Ovary (tissue), 3 donors: ENCODE measurements around the gene VAMP5.

Experiments
- CTCF ChIP-seq, 3 donors: fragments of 450-650 bp in 2 of 3; fragments of 200-600 bp in 1 of 3; IDR thresholded peaks; one replicate each; pipeline versions ENCODE4 v1.5.1 to v1.8.0; 2016 to 2022; ENCODE audit warnings: antibody characterized with exemption in 3 of 3, mild to moderate bottlenecking in 1 of 3
- EP300 ChIP-seq: sonication (generic); formaldehyde crosslinking; IDR thresholded peaks from one replicate; pipeline ENCODE4 v1.6.1; 2017; ENCODE audit warnings: antibody characterized with exemption
- donor health status: DM: no; HTN: no; CAD: no.

- TF ChIP-seq EP300 (no peak), CTCF (IDR thresholded peaks at IDR 0.05) (no peak)
These were observed 8.5 kb upstream of the VAMP5 start for GRCh38 chr2:85575739-85576138.
